ENCODE data around the gene FOXI1. TPM values are rescaled to one million over a fixed set of nuclear protein-coding genes. Genes with fewer than 3 reads are reported as not detected.

Gene FOXI1
- total RNA-seq, 1 donor: not detected

DNA sequence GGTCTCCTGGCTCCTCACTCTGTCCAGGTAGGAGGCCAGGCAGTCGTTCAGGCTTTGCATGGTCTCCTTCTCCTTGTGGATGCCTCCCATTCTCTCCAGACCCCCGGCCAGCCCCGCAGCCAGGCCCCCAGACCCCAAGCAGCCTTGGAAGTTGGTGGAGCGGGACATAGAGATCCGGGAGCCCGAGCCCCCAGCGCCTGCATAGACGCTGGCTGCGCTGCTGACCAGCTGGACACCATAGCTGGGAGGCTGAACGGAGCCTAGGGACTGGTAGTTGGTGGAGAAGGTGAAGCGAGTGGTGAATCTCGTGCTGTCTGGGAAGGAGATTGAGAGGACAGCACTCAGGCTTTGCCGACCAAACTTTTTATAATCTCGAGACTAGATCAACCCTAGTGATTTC is 35.9 kb downstream of the FOXI1 start:
- no peak overlapping the region for H3K4me3 ChIP-seq (ENCODE audit: low read depth, low read length)
- no peak for TF ChIP-seq CTCF (IDR thresholded peaks at IDR 0.05; ENCODE audit: insufficient read depth, low read depth, low read length)
- DNase-seq (ENCODE audit: low read depth): no peak

DNA sequence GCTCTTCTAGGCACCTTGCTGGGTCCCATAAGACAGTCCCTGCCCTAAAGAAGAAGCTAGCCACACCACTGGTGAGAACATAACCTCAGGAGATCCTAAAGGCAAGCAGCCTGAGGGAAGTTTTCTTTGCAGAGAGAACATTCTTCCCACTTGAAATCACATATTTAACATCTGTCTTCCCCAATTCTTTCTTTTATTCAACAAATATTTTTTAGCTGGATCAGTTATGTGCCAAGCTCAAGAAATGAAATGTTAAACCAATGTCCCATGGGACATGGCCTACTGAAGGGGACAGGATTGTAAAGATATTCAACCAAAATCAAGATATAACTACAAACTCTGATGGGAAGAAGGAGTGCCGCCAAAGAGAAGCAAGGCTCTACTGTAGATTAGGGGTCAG is 36.5 kb downstream of the FOXI1 start:
- DNase-seq (ENCODE audit: low read depth): no peak
- TF ChIP-seq CTCF (IDR thresholded peaks at IDR 0.05; ENCODE audit: insufficient read depth, low read depth, low read length): no peak
- no peak overlapping the region for H3K4me3 ChIP-seq (ENCODE audit: low read depth, low read length)

DNA sequence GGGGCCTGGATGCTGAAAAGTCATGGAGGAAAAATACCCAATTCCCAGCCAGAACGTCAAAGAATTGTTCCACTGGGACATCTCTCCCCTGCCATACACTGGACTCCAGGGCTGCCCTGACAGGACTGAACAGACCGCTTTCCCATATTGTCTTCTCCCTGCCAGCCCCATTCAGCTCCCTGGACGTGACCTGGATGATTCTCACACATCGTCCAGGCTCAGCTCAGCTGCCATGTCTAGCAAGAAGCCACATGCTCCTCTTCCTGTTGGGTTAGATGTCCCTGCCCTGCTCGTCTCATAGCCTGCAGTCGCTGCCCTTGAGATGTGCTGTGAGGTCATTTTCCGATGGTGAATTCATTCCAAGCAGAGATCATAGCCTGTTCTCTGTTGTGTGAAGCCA is 37.4 kb downstream of the FOXI1 start:
- TF ChIP-seq CTCF (IDR thresholded peaks at IDR 0.05; ENCODE audit: insufficient read depth, low read depth, low read length): no peak
- DNase-seq (ENCODE audit: low read depth): no peak
- no peak overlapping the region for H3K4me3 ChIP-seq (ENCODE audit: low read depth, low read length)

GRCh38 chr5:170143710-170144109 is 38.0 kb downstream of the FOXI1 start:
- no peak for TF ChIP-seq CTCF (IDR thresholded peaks at IDR 0.05; ENCODE audit: insufficient read depth, low read depth, low read length)
- DNase-seq (ENCODE audit: low read depth): no peak
- no peak overlapping the region for H3K4me3 ChIP-seq (ENCODE audit: low read depth, low read length)

GRCh38 chr5:170144286-170145023 is 38.8 kb downstream of the FOXI1 start:
- no peak for TF ChIP-seq CTCF (IDR thresholded peaks at IDR 0.05; ENCODE audit: insufficient read depth, low read depth, low read length)
- H3K4me3 ChIP-seq (ENCODE audit: low read depth, low read length): no peak overlapping the region
- no peak for DNase-seq (ENCODE audit: low read depth)

- no peak for DNase-seq (ENCODE audit: low read depth)
- no peak overlapping the region for H3K4me3 ChIP-seq (ENCODE audit: low read depth, low read length)
- no peak for TF ChIP-seq CTCF (IDR thresholded peaks at IDR 0.05; ENCODE audit: insufficient read depth, low read depth, low read length)
Observed at GRCh38 chr5:170145462-170145861, 39.8 kb downstream of the FOXI1 start.
